ENCODE data around the gene ERGIC1.
A peak's percentile ranks its signal among the peaks of the same experiment; 100 is the strongest.

ERGIC1 gene

DNA sequence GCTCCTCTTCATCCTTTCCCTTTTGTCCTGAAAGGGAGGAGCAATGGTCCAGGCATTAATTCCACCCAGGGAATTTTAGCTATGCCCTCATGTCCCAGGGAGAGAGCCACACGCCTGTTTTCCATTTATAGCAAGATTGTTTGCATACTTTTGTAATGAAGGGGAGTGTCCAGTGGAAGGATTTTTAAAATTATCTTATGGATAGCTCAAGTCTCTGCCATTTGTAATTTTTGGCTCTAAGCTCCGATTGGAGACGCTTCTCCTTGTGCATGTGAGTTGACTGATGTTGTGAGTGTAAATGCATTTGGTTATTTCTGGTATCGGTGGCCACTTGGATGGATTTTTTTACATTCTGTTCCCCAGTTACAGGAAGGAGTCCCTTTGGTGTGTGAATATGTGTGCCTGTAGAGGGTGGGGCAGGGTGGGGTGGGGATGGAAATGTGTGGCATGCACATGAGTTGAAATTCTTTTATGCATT is 118.0 kb downstream of the ERGIC1 start:
- DNase-seq, result no peak

DNA sequence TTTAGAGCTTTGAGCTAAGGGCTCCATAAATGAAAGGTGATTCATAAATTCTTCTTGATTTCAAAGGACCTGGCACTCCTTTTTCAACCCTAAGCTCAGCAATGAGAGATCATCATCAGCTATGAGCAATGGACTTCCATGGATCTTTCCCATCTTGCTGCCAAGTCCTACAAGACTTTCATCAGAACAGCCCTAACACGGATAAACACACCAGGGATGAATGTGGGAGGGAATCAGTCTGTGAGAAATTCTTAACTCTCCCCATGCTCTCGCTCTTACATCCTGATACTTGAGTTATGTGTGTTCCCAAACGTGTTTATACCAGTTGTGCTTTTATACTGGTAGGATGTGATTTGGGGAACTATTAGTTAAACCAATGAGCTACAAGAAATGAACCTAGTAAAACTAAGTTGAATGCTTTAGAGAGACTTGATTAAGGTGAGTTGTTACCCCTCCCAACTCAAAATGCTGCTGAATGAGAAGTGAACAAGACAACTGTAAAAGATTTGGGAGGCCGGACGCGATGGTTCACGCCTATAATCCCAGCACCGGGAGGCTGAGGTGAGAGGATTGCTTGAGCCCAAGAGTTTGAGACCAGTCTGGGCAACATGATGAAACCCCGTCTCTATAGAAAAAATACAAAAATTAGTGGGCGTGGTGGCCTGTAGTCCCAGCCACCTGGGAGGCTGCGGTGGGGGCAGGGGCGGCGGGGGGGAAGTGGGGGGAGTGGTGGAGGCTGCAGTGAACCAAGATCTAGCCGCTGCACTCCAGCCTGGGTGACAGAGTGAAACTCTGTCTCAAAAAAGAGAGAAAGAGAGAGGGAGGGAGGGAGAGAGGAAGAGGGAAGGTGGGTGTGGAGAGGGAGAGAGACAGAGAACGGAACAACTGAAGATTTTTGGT is 120.0 kb downstream of the ERGIC1 start:
- DNase-seq, result no peak

DNA sequence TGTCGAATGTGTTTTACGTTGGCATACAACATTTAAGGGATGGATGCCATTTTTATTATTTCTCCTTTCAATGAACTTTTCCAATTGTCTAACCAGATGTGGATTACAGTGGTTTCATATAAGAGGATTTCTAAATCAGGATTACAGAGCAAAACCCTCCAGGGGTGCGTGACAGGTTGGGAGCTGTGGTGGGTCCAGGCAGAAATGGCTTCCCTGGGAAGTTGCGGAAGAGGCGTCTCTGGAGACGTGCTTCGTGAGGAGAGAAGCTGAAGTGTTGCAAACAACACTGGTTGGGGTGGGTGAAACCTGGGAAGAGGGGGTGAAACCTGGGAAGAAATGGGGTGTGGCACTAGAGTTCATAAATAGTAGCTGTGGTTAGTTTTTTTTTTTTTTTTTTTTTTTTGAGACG is 120.7 kb downstream of the ERGIC1 start:
- DNase-seq, result no peak

DNA sequence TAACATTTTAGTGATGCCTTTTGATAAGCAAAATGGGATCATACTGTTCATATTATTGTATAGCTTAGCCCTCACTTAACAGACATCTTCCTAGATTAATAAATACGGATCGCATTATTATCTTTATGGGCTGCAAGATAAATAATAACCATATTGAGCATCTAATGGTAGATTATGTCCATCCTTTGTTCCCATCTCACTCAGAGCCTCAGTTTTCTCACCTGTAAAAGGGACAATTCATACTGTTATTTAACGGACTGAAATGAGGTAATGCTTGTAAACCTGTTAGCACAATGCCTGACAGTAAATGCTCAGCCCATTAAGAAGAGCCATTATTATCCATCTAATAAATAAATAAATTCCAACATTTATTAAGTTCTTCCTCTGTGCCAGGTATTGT is 122.2 kb downstream of the ERGIC1 start:
- DNase-seq, result no peak

DNA sequence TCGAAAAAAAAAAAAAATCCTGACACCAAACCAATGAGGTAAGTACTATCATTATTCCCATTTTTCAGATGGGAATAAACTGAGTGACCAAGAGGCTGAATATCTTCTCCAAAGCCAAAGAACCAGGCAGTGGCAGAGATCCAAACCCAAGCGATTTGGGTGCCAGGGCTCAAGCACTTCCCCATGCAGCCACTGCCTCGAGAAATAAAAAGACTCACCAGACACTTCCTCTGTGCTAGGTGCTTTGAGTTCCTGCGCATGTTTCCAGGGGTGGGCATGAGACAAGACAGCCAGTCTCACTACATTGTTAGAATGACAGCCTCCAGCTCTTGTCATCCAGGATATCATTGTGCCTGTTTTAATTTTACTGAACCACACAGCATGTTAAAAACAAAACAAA is 122.9 kb downstream of the ERGIC1 start:
- DNase-seq, result no peak

DNA sequence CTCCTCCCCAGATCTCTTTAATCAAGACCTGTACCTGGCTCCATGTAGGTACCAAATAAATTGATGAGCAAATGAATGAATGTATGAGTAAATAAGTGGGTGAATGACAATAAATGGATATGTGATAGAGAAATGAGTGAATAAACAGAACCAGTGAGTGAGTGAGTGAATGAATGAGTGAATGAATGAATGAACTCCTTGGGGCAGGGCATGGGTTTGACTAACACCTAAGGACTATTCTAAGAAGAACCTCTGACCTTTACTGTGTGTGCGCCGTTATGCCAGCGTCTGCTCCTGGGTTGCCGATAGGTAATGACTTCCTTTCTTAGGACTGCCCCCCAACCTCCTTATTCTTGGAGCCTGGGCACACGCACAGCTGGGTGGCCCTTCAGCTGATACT is 123.4 kb downstream of the ERGIC1 start:
- no peak for DNase-seq

DNA sequence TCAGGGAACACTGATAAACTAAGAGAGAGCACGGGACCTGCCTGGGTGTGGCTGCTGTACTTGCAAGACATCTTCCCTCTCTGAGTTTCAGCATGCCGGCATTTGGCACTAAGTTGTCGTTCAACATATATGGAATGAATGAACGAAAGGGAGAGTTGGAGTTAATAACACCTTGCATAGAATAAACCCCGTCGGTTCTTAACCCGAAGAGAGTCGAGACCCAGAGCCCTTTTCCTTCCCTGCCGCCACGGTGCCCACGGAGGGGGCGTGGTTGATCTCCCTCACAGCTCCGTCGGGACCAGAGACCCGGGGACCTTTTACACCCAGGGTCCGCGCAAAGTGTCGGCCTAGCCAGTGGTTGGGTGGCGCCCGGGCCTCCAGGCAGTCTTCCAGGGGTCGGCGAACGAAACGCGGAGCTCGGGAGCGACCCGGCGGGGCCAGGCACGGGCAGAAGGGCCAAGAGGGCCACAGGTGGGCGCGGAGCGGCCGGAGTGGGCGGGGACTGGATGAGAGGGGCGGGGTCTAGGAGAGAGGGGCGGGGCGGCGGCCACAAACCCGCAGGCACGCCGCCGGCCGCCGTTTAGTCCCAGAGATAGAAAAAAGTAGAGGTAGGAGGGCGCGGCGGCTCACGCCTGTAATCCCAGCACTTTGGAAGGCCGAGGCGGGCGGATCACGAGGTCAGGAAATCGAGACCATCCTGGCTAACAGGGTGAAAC is 124.4 kb downstream of the ERGIC1 start:
- no peak for DNase-seq

DNA sequence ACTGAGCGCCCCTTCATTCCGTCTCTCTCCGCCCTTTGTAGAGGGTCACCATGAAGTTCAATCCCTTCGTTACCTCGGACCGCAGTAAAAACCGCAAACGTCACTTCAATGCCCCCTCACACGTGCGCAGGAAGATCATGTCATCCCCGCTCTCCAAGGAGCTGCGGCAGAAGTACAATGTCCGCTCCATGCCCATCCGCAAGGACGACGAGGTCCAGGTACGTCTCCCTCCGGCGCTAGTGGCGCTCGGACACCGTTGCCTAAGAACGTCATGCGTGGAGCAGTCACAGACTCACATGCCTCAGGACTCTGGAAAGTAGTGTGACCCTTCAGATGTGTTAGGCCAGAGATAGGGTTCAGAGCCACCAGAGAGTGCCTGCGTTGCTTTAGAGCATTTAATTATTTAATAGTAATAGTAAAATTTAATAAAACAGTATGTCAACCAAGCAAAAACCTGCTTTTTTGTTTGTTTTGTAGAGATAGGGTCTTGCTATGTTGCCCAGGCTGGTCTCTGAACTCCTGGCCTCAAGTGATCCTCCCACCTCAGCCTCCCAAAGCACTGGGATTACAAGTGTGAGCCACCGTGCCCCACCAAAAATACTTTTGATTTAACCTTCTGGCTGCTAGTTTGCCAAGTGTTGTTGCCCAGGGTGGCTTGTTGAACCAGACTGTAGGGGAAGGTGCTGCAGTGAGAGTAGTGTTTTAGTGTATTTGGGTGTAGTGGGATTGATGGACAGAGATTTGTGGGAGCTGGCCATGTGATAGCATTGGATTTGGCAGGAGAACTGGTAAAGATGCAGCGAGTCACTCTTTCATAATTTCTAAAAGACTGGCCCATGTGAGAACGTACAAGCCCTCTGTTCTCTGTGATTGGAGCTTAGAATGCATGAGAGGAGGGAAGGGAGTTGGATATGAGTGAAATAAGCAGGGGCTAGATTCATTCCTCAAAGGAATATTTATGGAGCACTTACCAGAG is 126.1 kb downstream of the ERGIC1 start:
- no peak for DNase-seq

DNA sequence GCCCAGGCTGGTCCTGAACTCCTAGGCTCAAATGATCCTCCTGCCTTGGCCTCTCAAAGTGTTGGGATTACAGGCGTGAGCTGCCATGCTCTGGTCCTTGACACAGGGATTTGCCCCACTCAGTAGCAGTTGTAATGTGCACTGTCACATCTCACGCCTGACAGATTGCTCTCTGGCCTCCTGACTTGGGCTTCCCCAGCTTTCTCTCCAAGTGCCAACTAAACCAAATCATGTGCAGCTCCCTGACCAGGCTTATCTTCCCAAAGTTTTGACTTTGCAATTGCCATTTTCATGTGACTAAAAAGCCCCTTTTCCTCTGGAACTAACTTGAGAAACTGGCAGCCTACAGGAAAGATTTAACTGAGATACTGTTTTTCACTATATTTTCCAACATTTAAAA is 135.9 kb downstream of the ERGIC1 start:
- no peak for DNase-seq

DNA sequence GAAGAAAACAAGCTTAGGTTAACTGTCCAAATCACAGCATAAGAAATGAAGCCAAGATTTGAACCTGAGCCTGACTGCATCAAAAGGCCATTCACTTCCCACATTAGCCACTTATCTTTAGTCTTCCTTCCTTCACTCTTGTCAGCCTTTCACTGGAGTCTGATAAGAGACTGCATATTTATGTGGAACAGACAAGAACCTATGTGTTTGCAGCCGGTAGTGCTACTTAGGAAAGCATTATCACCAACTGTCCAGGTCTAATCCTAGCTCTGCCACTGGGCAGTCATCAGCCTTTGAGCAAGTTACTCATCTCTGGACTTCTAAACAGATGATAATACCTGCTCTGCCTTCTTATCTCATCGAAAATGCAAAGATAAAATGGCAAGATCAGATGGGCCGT is 137.4 kb downstream of the ERGIC1 start:
- no peak for DNase-seq

DNA sequence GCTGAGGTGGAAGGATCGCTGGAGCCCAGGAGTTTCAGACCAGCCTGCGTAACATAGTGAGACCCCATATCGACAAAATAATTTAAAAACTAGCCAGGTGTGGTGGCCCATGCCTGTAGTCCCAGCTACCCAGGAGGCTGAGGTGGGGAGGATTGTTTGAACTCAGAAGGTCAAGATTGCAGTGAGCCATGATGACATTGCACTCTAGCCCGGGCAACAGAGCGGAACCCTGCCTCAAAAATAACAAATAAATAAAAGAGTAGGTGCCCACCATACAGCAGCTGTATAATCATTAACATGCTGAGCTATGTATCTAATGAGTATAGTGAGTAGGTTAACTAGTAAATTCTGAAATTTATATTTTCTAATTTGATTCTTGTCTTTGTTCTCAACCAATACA is 138.5 kb downstream of the ERGIC1 start:
- no peak for DNase-seq

DNA sequence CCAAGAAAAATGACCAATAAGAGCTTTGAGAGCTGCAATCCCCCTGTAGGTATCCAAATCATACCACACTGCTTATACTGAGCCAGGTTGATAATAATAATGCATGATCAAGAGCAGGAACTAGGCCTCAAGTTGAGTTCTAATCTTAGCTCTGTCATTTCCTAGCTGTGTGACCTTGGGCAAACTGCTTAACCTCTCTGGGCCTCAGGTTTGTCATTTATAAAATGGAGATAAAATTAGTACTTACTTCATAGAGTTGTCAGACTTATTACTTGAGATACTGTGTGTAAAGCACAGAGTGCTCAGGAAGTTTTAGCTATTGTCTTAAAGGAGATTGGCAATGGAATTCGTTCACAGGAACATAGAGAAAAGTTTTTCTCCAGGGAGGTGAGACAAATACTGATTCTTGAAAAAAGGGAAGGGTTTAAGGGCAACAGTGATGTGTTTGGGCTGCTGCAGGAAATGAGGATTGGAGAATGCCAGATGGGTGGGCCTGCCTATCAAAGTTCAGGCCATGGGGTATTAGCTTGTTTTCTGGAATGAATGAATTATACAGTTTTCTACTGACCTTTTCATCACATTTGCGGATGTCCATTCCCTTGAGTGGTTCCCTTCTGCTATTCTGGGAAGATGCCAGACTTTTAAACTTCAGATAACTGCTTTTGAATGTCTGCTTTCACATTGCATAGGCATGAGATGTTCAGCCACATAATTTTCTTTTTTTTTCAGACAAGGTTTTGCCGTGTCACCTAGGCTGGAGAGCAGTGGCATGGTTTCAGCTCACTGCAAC is 139.3 kb downstream of the ERGIC1 start:
- no peak for DNase-seq

DNA sequence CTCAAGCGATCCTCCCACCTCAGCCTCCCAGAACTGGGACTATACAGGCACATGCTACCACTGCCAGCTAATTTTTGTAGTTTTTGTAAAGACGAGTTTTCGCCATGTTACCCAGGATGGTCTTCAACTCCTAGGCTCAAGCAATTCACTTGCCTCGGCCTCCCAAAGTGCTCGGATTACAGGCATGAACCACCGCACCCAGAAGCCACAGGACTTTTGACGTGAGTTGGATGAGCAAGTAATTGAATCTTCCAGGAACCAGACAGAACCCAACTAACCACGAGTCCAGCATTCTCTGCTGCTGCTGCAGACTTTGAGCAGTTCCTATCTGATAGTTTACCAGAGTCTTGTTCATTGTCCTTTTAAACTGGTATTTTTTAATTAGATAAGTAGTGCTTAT is 139.9 kb downstream of the ERGIC1 start:
- no peak for DNase-seq

DNA sequence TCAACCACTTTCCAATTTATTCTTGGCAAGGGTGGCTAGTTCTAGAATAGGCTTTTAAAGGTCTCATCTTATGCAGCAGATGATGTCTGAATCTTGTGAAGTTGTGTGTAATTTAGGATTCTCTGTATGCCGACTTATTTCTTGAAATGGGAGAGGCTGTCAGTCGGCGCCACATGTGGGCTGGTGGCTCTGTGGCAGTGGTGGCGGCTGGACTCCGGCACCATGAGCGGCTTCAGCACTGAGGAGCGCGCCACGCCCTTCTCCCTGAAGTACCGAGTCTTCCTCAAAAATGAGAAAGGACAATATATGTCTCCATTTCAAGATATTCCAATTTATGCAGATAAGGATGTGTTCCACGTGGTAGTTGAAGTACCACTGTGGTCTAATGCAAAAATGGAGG is 141.2 kb downstream of the ERGIC1 start:
- DNase-seq, result no peak

DNA sequence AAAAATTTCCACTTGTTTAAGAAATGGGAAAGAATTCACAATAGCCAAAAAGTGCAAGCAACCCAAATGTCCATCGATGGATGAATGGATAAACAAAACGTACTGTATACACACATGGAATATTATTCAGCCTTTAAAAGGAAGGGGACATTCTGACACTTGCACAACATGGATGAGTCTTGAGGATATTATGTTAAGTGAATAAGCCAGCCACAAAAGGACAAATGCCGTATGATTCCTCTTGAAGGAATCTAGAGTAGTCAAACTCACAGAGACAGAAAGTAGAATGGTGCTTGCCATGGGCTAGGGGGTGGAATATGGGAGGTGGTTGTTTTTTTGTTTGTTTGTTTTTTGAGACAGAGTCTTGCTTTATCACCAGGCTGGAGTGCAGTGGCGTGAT is 145.7 kb downstream of the ERGIC1 start:
- DNase-seq, result no peak

DNA sequence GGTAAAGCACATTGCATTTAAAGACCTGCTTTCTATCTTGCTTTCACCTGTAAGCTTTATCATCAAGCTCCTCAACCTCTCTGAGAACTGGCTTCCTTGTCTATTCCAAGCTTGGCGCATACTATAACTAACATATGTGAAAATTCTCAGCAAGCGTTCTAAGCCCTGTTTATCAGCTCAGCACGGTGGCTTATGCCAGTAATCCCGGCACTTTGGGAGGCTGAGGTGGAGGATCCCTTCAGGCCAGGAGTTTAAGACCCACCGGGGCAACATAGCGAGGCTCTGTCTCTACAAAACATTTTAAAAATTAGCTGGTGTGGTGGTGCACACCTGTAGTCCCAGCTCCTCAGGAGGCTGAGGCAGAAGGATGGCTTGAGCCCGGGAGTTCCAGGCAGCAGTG is 147.9 kb downstream of the ERGIC1 start:
- DNase-seq, result no peak

DNA sequence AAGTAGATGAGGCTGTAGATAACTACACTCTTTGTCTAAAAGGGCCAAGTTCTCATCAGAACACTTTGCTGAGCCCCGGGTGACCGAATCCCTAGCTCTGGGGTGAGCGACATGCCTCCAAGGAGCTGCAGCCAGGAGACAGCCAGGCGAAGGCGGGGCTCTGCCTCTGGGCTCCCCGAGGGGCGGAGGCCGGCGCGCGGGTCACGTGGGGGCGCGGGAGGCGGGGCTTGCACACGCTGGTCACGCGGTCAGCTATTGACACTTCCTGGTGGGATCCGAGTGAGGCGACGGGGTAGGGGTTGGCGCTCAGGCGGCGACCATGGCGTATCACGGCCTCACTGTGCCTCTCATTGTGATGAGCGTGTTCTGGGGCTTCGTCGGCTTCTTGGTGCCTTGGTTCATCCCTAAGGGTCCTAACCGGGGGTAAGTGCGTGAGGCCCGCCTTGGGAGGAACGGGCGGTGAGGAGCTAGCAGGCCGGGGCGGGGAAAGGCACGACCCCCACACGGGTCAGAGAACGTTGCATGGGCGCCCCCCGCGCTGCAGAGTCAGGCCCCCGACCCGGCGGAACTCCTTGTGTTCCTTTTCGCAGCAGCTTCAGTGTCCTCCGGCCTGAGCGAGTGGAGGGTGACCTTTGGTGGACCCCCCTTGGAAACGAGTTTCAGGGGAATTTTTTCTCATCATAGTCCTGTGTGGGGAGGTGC is 149.6 kb downstream of the ERGIC1 start, which contains the start of gene ATP6V0E1:
Gene ATP6V0E1, plus strand, starts transcription at position 230 of the 702 bp plus-strand sequence. Its CDS starts 90 bp downstream, at position 320.
- DNase-seq, result peak; percentile 48 to 81

DNA sequence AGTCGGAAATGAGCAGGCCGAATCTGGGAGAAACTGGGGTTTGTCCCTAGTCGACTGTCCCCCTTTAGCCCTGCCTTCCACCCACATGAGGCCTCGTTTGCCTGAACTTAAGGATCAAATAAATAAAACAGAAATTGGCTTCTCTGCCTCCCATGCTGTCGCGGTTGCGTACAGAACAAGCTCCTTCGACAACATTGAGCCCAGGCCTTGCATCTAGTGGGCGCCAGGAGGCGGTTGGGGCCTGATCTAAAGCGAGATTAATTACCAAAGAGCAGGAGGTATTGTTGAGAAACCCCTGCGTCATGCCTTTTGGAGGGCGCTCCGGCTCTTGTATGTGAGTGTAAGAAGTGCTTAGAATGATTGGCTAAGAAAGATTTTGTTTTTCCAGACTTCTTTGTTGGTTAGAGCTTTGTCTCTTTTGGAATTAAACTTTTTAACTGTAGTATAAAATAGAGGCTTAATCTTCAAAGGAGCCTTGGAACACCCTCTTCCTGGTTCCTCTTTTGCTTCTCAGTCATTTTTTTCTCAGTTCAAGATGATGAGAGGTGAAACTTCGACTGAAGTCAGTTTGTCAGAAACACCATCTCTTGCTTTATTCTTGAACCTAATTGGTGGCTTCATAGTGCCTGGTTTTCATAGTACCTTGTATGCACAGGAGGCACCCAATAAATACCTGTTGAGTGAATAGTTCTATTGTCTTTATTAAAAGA is 150.3 kb downstream of the ERGIC1 start:
- DNase-seq, result no peak

DNA sequence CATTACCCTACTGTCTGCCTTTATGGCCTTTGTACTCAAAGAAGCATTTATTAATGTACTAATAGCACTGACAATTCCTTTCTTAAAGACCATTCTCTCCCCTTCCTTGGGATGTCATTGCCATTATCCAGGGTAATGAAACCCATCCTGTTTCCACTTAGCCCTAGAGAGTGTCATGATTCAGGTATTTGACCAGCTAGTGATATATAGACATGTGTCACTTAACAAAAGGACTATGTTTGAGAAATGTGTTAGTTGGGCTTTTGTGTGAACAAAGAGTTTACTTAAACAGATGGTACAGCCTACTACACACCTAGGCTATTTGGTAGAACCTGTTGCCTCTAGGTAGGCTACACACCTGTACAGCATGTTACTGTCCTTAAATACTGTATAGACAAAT is 151.5 kb downstream of the ERGIC1 start:
- no peak for DNase-seq

DNA sequence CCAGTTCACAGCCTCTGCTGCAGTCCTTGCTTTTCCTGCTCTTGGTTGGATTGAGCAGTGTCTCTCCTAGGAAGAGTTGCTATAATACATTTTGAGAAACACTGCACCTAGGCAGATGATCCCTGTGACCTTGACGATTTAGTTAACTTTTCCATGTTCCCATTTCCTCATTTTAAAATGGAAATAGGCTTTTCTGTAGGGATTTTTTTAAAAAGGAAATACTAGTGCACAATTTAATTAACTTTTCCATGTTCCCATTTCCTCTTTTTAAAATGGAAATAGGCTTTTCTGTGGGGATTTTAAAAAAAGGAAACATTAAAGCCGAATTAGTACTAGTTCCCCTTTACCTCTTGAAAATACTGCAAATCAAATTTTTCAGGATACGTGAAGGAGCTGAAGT is 154.2 kb downstream of the ERGIC1 start:
- DNase-seq, result no peak

DNA sequence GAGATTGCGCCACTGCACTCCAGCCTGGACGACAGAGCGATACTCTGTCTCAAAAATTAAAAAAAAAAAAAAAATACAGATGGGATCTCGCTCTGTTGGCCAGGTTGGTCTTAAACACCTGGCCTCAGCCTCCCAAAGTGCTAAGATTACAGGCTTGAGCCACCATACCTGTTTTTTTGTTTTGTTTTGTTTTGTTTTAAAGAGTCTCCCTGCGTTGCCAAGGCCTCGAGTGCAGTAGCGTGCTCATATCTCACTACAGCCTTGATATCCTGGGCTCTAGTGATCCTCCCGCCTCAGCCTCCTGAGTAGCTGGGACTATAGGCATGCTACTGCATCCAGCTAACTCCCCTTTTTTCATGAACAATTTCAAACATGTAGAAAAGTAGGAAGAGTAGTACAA is 156.7 kb downstream of the ERGIC1 start:
- no peak for DNase-seq

Data from cerebellar nuclear complex (tissue), 1 donor.